Suprapubic skin (tissue), 4 donors: Measurements from ENCODE around the gene GUCY1A2.

Experiments used
- CTCF ChIP-seq, 2 donors: fragments of 200-600 bp in 1 of 2; fragments of 450-650 bp in 1 of 2; sonication (generic) in 1 of 2; IDR thresholded peaks; one replicate each; pipeline ENCODE4 v1.5.1; 2016 to 2019; ENCODE audit warnings: antibody characterized with exemption in 2 of 2, mild to moderate bottlenecking in 1 of 2, moderate library complexity in 1 of 2
- POLR2A ChIP-seq, 2 donors: fragments of 450-650 bp; IDR thresholded peaks; one replicate each; pipeline ENCODE4 v1.6.1; 2017; ENCODE audit warnings: antibody characterized with exemption in 2 of 2, mild to moderate bottlenecking in 2 of 2, moderate library complexity in 2 of 2
- POLR2AphosphoS5 ChIP-seq, 3 donors: sonication (generic); formaldehyde crosslinking; IDR thresholded peaks; one replicate each; pipeline ENCODE4 v1.6.1; 2017; ENCODE audit warnings: antibody characterized with exemption in 3 of 3

- no peak for TF ChIP-seq CTCF (IDR thresholded peaks at IDR 0.05)
- TF ChIP-seq POLR2A (IDR thresholded peaks at IDR 0.05): no peak
- TF ChIP-seq POLR2AphosphoS5 (IDR thresholded peaks at IDR 0.05): no peak
These were observed 257.0 kb downstream of the GUCY1A2 start for GRCh38 chr11:106761240-106761639.
